Measurements from ENCODE around the gene LSS. TPM values are rescaled to one million over a fixed set of nuclear protein-coding genes. Genes with fewer than 3 reads are reported as not detected.

LSS gene
- total RNA-seq, 3 donors from 2014 or later (not counting 1 experiment from before 2014, with no cell fraction given) = 59.9 to 82.2 (median 62.7) TPM

- ATAC-seq (no peak), DNase-seq (no peak)
- H3K9me3 ChIP-seq (ENCODE audit: control insufficient read depth, insufficient read depth, low read length) = peaks cover 5% of the 10 kb centered on the region
- no peak for TF ChIP-seq CTCF (IDR thresholded peaks at IDR 0.05)
- H3K27ac ChIP-seq (ENCODE audit: low read length) = no peak overlapping the region
- intact Hi-C loops (cut with micrococcal nuclease) = no loop called here
- Mint-ChIP-seq H3K9me3 (peaks cover 5 to 6% of the 10 kb centered on the region in 2 donors), H3K4me3 (no peak overlapping the region), H3K36me3 (peaks cover 17% of the 10 kb centered on the region), H3K4me1 (peaks cover 5% of the 10 kb centered on the region in 2 donors), H3K27ac (no peak overlapping the region), H3K27me3 (ENCODE audit: low read depth in 2 of 2) (peaks cover 17 to 22% of the 10 kb centered on the region in 2 donors)
- H3K4me3 ChIP-seq (ENCODE audit: low read length) = no peak overlapping the region
- 93% methylated on average over 1 of the region's 1 CpG for WGBS (ENCODE audit: insufficient coverage)
- no peaks in the 10 kb centered on the region for H3K27me3 ChIP-seq (ENCODE audit: control insufficient read depth, insufficient read depth, low read length)
- H3K4me1 ChIP-seq (ENCODE audit: control insufficient read depth, insufficient read depth, low read length) = peaks cover 3% of the 10 kb centered on the region
- no peaks in the 10 kb centered on the region for H3K36me3 ChIP-seq (ENCODE audit: control insufficient read depth, insufficient read depth, low read length)
Measured at GRCh38 chr21:46173573-46173972, 55.0 kb downstream of the LSS start.

GRCh38 chr21:46172863-46173528 lies 55.6 kb downstream of the LSS start:
- no peak overlapping the region for H3K27ac ChIP-seq (ENCODE audit: low read length)
- TF ChIP-seq CTCF (IDR thresholded peaks at IDR 0.05) = no peak
- H3K4me3 ChIP-seq (ENCODE audit: low read length) = no peak overlapping the region
- H3K27me3 Mint-ChIP-seq (ENCODE audit: low read depth in 2 of 2) = peaks cover 17 to 22% of the 10 kb centered on the region in 2 donors
- H3K4me3 Mint-ChIP-seq = no peak overlapping the region
- intact Hi-C loops (cut with micrococcal nuclease) = no loop called here
- no peak overlapping the region for H3K27ac Mint-ChIP-seq
- H3K36me3 Mint-ChIP-seq = peaks cover 17% of the 10 kb centered on the region
- peaks cover 5% of the 10 kb centered on the region in 2 donors for H3K4me1 Mint-ChIP-seq
- H3K36me3 ChIP-seq (ENCODE audit: control insufficient read depth, insufficient read depth, low read length) = no peaks in the 10 kb centered on the region
- DNase-seq = no peak
- H3K9me3 ChIP-seq (ENCODE audit: control insufficient read depth, insufficient read depth, low read length) = peaks cover 5% of the 10 kb centered on the region
- no peaks in the 10 kb centered on the region for H3K27me3 ChIP-seq (ENCODE audit: control insufficient read depth, insufficient read depth, low read length)
- H3K4me1 ChIP-seq (ENCODE audit: control insufficient read depth, insufficient read depth, low read length) = peaks cover 3% of the 10 kb centered on the region
- ATAC-seq = no peak
- 78% methylated on average over 6 of the region's 6 CpGs for WGBS (ENCODE audit: insufficient coverage)
- peaks cover 5 to 6% of the 10 kb centered on the region in 2 donors for H3K9me3 Mint-ChIP-seq

GRCh38 chr21:46171996-46172862 lies 56.3 kb downstream of the LSS start:
- Mint-ChIP-seq H3K27me3 (ENCODE audit: low read depth in 2 of 2) (peaks cover 17 to 22% of the 10 kb centered on the region in 2 donors), H3K9me3 (peaks cover 4 to 5% of the 10 kb centered on the region in 2 donors), H3K36me3 (peaks cover 17% of the 10 kb centered on the region), H3K4me3 (no peak overlapping the region), H3K4me1 (peaks cover 5% of the 10 kb centered on the region in 2 donors), H3K27ac (no peak overlapping the region)
- 87% methylated on average over 20 of the region's 21 CpGs for WGBS (ENCODE audit: insufficient coverage)
- no peak for DNase-seq
- TF ChIP-seq CTCF (IDR thresholded peaks at IDR 0.05) = no peak
- Histone ChIP-seq H3K4me1 (ENCODE audit: control insufficient read depth, insufficient read depth, low read length) (peaks cover 3% of the 10 kb centered on the region), H3K27ac (ENCODE audit: low read length) (no peak overlapping the region), H3K27me3 (ENCODE audit: control insufficient read depth, insufficient read depth, low read length) (no peaks in the 10 kb centered on the region), H3K4me3 (ENCODE audit: low read length) (no peak overlapping the region), H3K9me3 (ENCODE audit: control insufficient read depth, insufficient read depth, low read length) (peaks cover 5% of the 10 kb centered on the region), H3K36me3 (ENCODE audit: control insufficient read depth, insufficient read depth, low read length) (no peaks in the 10 kb centered on the region)
- ATAC-seq = no peak
- intact Hi-C loops (cut with micrococcal nuclease) = no loop called here

Data from natural killer cell (primary cell).